Lower leg skin (tissue), 3 donors: ENCODE measurements around the gene SMAD1.

Source experiments
- CTCF ChIP-seq, 3 donors: fragments of 450-650 bp; IDR thresholded peaks; one replicate each; pipeline ENCODE4 v1.5.1; 2016; ENCODE audit warnings: antibody characterized with exemption in 3 of 3, mild to moderate bottlenecking in 3 of 3, moderate library complexity in 2 of 3
- POLR2A ChIP-seq, 2 donors: fragments of 450-650 bp; IDR thresholded peaks; one replicate each; pipeline ENCODE4 v1.6.1; 2016 to 2017; ENCODE audit warnings: antibody characterized with exemption in 2 of 2, mild to moderate bottlenecking in 1 of 2, moderate library complexity in 1 of 2

GRCh38 chr4:145503486-145504072 lies 21.9 kb downstream of the SMAD1 start:
- TF ChIP-seq POLR2A (IDR thresholded peaks at IDR 0.05) (no peak), CTCF (IDR thresholded peaks at IDR 0.05) (no peak)
